Measurements from ENCODE around the gene KCNH4.
"Not testable (repeated sequence)": the region's sequence is repeated elsewhere in the genome, so short reads cannot be mapped to it uniquely, and the experiment has no call there.

KCNH4 gene

GRCh38 chr17:42191275-42191608, 10.3 kb upstream of the KCNH4 start:
- no peak for TF ChIP-seq CTCF (IDR thresholded peaks at IDR 0.05; ENCODE audit: insufficient read depth, low read length, missing control alignments)
- DNase-seq (ENCODE audit: low read depth, low spot score): no peak
- ChIA-PET POLR2A (no interaction called here), CTCF (interaction anchor here (1.4 kb wide), 1 partner anchor 10 kb away, joined by 14 read pairs; the partner anchor contains the start of gene KCNH4)
- H3K4me3 ChIP-seq (ENCODE audit: low read depth, low read length): no peak overlapping the region

- CTCF ChIA-PET: interaction anchor here (1.0 to 1.4 kb wide), 2 partner anchors 10 to 340 kb away, joined by 3 to 14 read pairs; partner anchors contain the start of gene KCNH4
Observed at GRCh38 chr17:42190491-42191274, 9.7 kb upstream of the KCNH4 start.

GRCh38 chr17:42189651-42189965, 8.7 kb upstream of the KCNH4 start:
- ChIA-PET POLR2A (no interaction called here), CTCF (interaction anchor here (1.0 to 1.4 kb wide), 3 partner anchors 8 to 341 kb away, joined by 3 to 14 read pairs (median 4); partner anchors contain the start of gene KCNH4)
- no peak for TF ChIP-seq CTCF (IDR thresholded peaks at IDR 0.05; ENCODE audit: insufficient read depth, low read length, missing control alignments)
- H3K4me3 ChIP-seq (ENCODE audit: low read depth, low read length): no peak overlapping the region
- DNase-seq (ENCODE audit: low read depth, low spot score): no peak

More at GRCh38 chr17:42190491-42191274, 9.7 kb upstream of the KCNH4 start:
- H3K4me3 ChIP-seq (ENCODE audit: low read depth, low read length): no peak overlapping the region
- POLR2A ChIA-PET: interaction anchor here (0.5 kb wide), 1 partner anchor 29 kb away, joined by 5 read pairs; no protein-coding TSS in a partner anchor
- no peak for TF ChIP-seq CTCF (IDR thresholded peaks at IDR 0.05; ENCODE audit: insufficient read depth, low read length, missing control alignments)
- no peak for DNase-seq (ENCODE audit: low read depth, low spot score)

GRCh38 chr17:42188749-42189650, 8.1 kb upstream of the KCNH4 start:
- no peak for DNase-seq (ENCODE audit: low read depth, low spot score)
- TF ChIP-seq CTCF (IDR thresholded peaks at IDR 0.05; ENCODE audit: insufficient read depth, low read length, missing control alignments): no peak
- CTCF ChIA-PET: interaction anchor here (1.0 kb wide), 2 partner anchors 70 to 226 kb away, joined by 3 to 4 read pairs; no protein-coding TSS in a partner anchor
- no peak overlapping the region for H3K4me3 ChIP-seq (ENCODE audit: low read depth, low read length)
- POLR2A ChIA-PET: no interaction called here

GRCh38 chr17:42187833-42188232, 6.9 kb upstream of the KCNH4 start:
- no peak overlapping the region for H3K4me3 ChIP-seq (ENCODE audit: low read depth, low read length)
- CTCF ChIA-PET: interaction anchor here (0.6 to 1.4 kb wide), 6 partner anchors 9 to 166 kb away, joined by 3 read pairs; no protein-coding TSS in a partner anchor
- POLR2A ChIA-PET: no interaction called here
- no peak for DNase-seq (ENCODE audit: low read depth, low spot score)
- TF ChIP-seq CTCF (IDR thresholded peaks at IDR 0.05; ENCODE audit: insufficient read depth, low read length, missing control alignments): no peak

- DNase-seq (ENCODE audit: low read depth, low spot score); H3K4me3 ChIP-seq (ENCODE audit: low read depth, low read length); POLR2A ChIA-PET: not testable (repeated sequence)
- CTCF ChIA-PET: interaction anchor here (1.4 to 4.3 kb wide), 4 partner anchors 9 to 341 kb away, joined by 3 to 44 read pairs (median 6); partner anchors contain the start of gene GHDC
Observed at GRCh38 chr17:42186191-42186590, 5.2 kb upstream of the KCNH4 start.
